Naive thymus-derived CD8-positive, alpha-beta T cell (primary cell): ENCODE results near the gene NKX1-2. TPM values are rescaled to one million over a fixed set of nuclear protein-coding genes. Genes with fewer than 3 reads are reported as not detected.
A peak's percentile ranks its signal among the peaks of the same experiment; 100 is the strongest.

Source experiments
- ATAC-seq, 2 donors: fragments of 150-1000 bp; cut with Tn5 transposase in 1 of 2; sonication (Bioruptor Pico), chemical (Tn5 transposase) in 1 of 2; 1 replicate in 1 of 2; 2 replicates in 1 of 2; pipeline ENCODE4 v1.10.0; 2021; ENCODE audit warnings: mild to moderate bottlenecking in 2 of 2, moderate library complexity in 2 of 2
- POLR2A ChIA-PET: fragments of 350-600 bp; sonication (Branson Sonifier 250); formaldehyde crosslinking; loops from one replicate; lab custom pipeline; 2021; ENCODE audit warnings: antibody characterized with exemption; lab: Charles Lee
- DNase-seq, 10 donors: peaks; one replicate each; pipeline versions ENCODE4 v3.0.0 to v3.0.0-alpha.2; 2020 to 2022
- H3K27ac Mint-ChIP-seq, 10 donors: one replicate each; pipeline ENCODE4 v1.8.0; 2020 to 2022; ENCODE audit warnings: mild to moderate bottlenecking in 10 of 10, mixed read lengths in 10 of 10, moderate library complexity in 4 of 10, inconsistent platforms in 1 of 10
- H3K27me3 Mint-ChIP-seq, 5 donors: one replicate each; pipeline ENCODE4 v1.8.0; 2021 to 2022; ENCODE audit warnings: mixed read lengths in 5 of 5
- H3K36me3 Mint-ChIP-seq, 3 donors: one replicate each; pipeline ENCODE4 v1.8.0; 2020 to 2022; ENCODE audit warnings: mixed read lengths in 3 of 3, mild to moderate bottlenecking in 2 of 3, inconsistent platforms in 1 of 3
- H3K4me1 Mint-ChIP-seq, 4 donors: one replicate each; pipeline ENCODE4 v1.8.0; 2021 to 2022; ENCODE audit warnings: mixed read lengths in 4 of 4
- H3K4me3 Mint-ChIP-seq, 10 donors: one replicate each; pipeline ENCODE4 v1.8.0; 2020 to 2022; ENCODE audit warnings: mild to moderate bottlenecking in 10 of 10, mixed read lengths in 10 of 10, moderate library complexity in 6 of 10, inconsistent platforms in 1 of 10
- H3K9me3 Mint-ChIP-seq, 9 donors: one replicate each; pipeline ENCODE4 v1.8.0; 2020 to 2022; ENCODE audit warnings: mixed read lengths in 9 of 9, mild to moderate bottlenecking in 3 of 9, inconsistent platforms in 1 of 9, moderate library complexity in 1 of 9
- polyA plus RNA-seq, 3 donors: library from polyadenylated mRNA; unstranded; fragments of 300-500 nt; fragmentation: Illumina TruSeq; gene quantifications; one replicate each; pipeline ENCODE4 v1.2.3, GENCODE V29; 2021
- total RNA-seq, 8 experiments: library from RNA in 2 of 8; stranded (reverse) in 2 of 8; gene quantifications; one replicate each; pipeline ENCODE4 v1.2.3 and lab custom pipeline; 2021 to 2026

NKX1-2 gene
- total RNA-seq (not detected), polyA plus RNA-seq (not detected), total RNA-seq (lab: John Stamatoyannopoulos, UW) (0 to 0.09 (median 0) reads per million in 6 experiments)

GRCh38 chr10:124450012-124450782 is at the start of gene NKX1-2:
TSS of gene NKX1-2 (minus strand) at chr10:124450035. CDS start at chr10:124449943, 92 bp downstream.
- H3K27ac Mint-ChIP-seq: peak within 1 kb of the TSS in 1 of 10 donors; percentile 44
- peaks cover 0 to 1% (median 0%) of the 10 kb centered on the region in 3 donors for H3K36me3 Mint-ChIP-seq

DNA sequence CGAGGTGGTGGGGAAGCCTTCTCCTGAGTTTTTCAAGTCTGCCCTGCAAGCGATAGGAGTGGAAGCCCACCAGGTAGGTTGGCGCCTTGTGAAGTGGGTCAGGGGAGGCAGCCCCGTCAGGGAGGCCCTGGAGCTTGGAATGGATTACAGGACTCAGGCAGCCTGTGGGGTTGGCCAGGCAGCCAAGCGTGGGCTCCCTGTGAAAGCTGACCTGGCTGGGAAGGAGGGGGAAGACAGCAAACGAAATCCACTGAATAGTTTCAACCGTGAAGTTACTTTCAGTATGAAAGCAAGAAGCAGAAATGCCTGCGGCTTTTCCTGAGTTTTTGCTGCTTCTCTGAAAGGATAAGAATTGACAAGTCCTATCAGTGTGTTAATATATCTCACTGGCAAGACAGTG is 48.2 kb upstream of the NKX1-2 start:
- H3K27ac Mint-ChIP-seq: no peak overlapping the region

More at GRCh38 chr10:124450012-124450782, at the start of gene NKX1-2:
- DNase-seq: no peak
- Mint-ChIP-seq H3K4me1 (peaks cover 13 to 24% (median 18%) of the 10 kb centered on the region in 4 donors), H3K4me3 (peak within 1 kb of the TSS in 9 of 10 donors; percentile 38 to 83 (median 58)), H3K27me3 (peaks cover 41 to 96% (median 74%) of the 10 kb centered on the region in 5 donors), H3K9me3 (peaks cover 0 to 2% (median 0%) of the 10 kb centered on the region in 9 donors)
- ATAC-seq: peak in 1 of 2 donors; percentile 37
- POLR2A ChIA-PET: no interaction called here

DNA sequence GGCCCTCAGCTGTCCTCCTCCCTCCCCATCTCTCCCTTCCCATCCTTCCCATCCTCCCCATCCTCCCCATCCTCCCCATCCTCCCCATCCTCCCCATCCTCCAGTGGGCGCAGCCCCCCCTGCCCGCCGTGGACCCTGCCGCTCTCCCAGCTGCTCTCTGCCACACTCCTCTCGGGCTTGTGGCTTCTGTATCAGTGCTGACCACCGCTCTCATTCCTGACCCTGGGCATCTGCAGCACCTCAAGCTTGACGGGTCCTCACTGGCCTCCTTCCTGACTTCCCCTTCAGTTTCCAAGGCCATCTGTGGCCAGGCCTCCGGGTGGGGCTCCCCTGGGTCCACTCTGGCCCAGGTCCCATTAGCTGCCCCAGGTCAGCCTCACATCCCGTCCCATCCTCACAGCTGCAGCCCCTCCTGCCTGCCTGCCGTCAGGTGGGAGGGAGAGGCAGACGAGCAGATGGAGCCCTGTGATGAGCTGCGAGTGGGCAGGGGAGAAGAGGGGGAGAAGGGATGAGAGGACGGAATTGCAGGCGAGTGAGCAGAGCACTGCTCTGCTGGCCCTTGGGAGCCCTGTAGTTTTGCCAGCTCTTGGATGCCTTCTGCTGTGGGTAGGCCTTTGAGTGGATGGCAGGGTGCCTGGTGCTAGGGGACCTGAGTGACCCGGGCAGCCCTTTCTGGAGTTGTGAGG is 47.5 kb upstream of the NKX1-2 start:
- no peak for DNase-seq
- ATAC-seq: no peak
- POLR2A ChIA-PET: no interaction called here
- peak overlapping the region in 1 of 10 donors; percentile 60 for H3K27ac Mint-ChIP-seq
- no peak overlapping the region for H3K4me3 Mint-ChIP-seq
- H3K27me3 Mint-ChIP-seq: no peaks in the 10 kb centered on the region
- H3K9me3 Mint-ChIP-seq: peaks cover 0 to 12% (median 2%) of the 10 kb centered on the region in 9 donors
- peaks cover 0 to 10% (median 3%) of the 10 kb centered on the region in 4 donors for H3K4me1 Mint-ChIP-seq
- peaks cover 18 to 47% (median 32%) of the 10 kb centered on the region in 3 donors for H3K36me3 Mint-ChIP-seq

More for the DNA sequence above, 48.2 kb upstream of the NKX1-2 start:
- Mint-ChIP-seq H3K4me1 (peaks cover 0 to 10% (median 3%) of the 10 kb centered on the region in 4 donors), H3K9me3 (peaks cover 0 to 12% (median 2%) of the 10 kb centered on the region in 9 donors), H3K36me3 (peaks cover 18 to 46% (median 27%) of the 10 kb centered on the region in 3 donors), H3K27me3 (no peaks in the 10 kb centered on the region), H3K4me3 (peak overlapping the region in 1 of 10 donors; percentile 48)
- ATAC-seq (no peak), DNase-seq (no peak)
- POLR2A ChIA-PET: no interaction called here

DNA sequence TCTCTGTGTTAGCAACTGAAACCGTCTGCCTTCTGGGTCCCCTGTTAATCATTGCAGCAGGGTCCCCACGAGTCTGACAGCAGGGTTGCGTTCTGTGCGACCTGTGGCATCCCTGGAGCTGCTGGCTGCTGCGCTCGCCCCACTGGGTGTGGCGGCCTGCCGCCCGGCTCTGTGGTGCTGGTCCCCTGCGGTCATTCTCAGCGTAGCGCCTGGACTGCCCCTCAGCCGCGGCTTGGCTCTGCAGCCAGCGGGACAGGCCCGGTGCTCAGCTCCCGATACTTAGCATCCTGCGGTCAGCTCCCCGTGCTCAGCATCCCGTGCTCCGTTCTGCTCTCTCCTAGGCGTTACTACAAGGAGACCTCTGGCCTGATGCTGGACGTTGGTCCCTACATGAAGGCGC is 46.8 kb upstream of the NKX1-2 start:
- ATAC-seq (no peak), DNase-seq (no peak)
- Mint-ChIP-seq H3K4me3 (no peak overlapping the region), H3K27ac (no peak overlapping the region), H3K27me3 (no peaks in the 10 kb centered on the region), H3K9me3 (peaks cover 0 to 9% (median 2%) of the 10 kb centered on the region in 9 donors), H3K36me3 (peaks cover 15 to 42% (median 31%) of the 10 kb centered on the region in 3 donors), H3K4me1 (peaks cover 0 to 10% (median 3%) of the 10 kb centered on the region in 4 donors)
- POLR2A ChIA-PET: no interaction called here

GRCh38 chr10:124496150-124496549 is 46.3 kb upstream of the NKX1-2 start:
- Mint-ChIP-seq H3K27ac (peak overlapping the region in 1 of 10 donors; percentile 18), H3K36me3 (peaks cover 13 to 39% (median 28%) of the 10 kb centered on the region in 3 donors), H3K27me3 (no peaks in the 10 kb centered on the region), H3K4me3 (no peak overlapping the region), H3K9me3 (peaks cover 0 to 8% (median 2%) of the 10 kb centered on the region in 9 donors), H3K4me1 (peaks cover 0 to 10% (median 3%) of the 10 kb centered on the region in 4 donors)
- POLR2A ChIA-PET: no interaction called here
- ATAC-seq (no peak), DNase-seq (no peak)

GRCh38 chr10:124495725-124496124 is 45.9 kb upstream of the NKX1-2 start:
- H3K36me3 Mint-ChIP-seq: peaks cover 8 to 35% (median 24%) of the 10 kb centered on the region in 3 donors
- peaks cover 0 to 10% (median 3%) of the 10 kb centered on the region in 4 donors for H3K4me1 Mint-ChIP-seq
- no peaks in the 10 kb centered on the region for H3K27me3 Mint-ChIP-seq
- no peak overlapping the region for H3K4me3 Mint-ChIP-seq
- no peak overlapping the region for H3K27ac Mint-ChIP-seq
- POLR2A ChIA-PET: no interaction called here
- ATAC-seq: no peak
- peaks cover 0 to 4% (median under 1%) of the 10 kb centered on the region in 9 donors for H3K9me3 Mint-ChIP-seq
- no peak for DNase-seq

GRCh38 chr10:124495162-124495561 is 45.3 kb upstream of the NKX1-2 start:
- peaks cover 0 to 10% (median 3%) of the 10 kb centered on the region in 4 donors for H3K4me1 Mint-ChIP-seq
- H3K9me3 Mint-ChIP-seq: peaks cover 0 to 2% (median 0%) of the 10 kb centered on the region in 9 donors
- no peak for DNase-seq
- ATAC-seq: no peak
- peak overlapping the region in 2 of 10 donors; percentile 37 to 89 for H3K27ac Mint-ChIP-seq
- H3K36me3 Mint-ChIP-seq: peaks cover 3 to 32% (median 22%) of the 10 kb centered on the region in 3 donors
- no peak overlapping the region for H3K4me3 Mint-ChIP-seq
- POLR2A ChIA-PET: no interaction called here
- H3K27me3 Mint-ChIP-seq: no peaks in the 10 kb centered on the region

DNA sequence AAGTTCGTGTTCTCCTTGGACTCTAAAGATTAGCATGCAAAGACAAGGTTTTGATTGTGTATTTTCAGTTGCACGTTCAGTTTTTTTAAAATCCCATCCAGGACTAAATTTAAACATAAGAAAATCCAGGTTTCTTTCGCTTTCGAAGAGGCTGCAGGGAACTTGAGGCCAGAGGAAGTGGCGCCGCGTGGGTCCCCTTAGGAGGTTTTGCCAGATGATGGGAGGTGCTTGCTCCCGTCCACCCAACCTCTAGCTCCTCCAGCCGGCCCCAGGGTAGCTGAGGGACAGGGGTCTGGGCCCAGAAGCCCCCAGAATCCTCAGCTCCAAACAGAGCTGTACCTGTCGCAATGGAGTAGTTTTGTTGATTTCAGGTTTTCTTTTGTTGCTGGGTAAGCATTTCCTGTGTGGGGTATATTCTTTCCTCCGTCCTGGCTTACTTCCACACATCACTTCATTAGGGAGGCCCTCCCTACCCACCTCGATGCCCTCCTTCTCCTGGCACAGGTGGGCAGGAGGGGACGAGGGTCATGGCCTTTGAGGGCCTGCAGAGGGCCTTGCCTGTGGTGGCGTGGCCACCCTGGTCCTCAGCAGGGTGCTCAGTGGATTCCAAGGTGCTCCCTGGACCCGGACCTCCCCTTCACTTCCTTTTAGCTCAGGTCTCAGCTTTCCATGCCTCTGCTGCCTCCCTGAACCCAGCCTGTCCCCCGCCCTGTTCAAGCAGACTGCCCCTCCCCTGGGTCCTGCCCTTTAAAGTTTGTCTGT is 44.4 kb upstream of the NKX1-2 start:
- no peak for DNase-seq
- Mint-ChIP-seq H3K4me3 (peak overlapping the region; percentile 18 to 86 (median 70)), H3K27me3 (no peaks in the 10 kb centered on the region), H3K9me3 (no peaks in the 10 kb centered on the region), H3K36me3 (peaks cover 0 to 29% (median 16%) of the 10 kb centered on the region in 3 donors), H3K4me1 (peaks cover 0 to 10% (median 3%) of the 10 kb centered on the region in 4 donors), H3K27ac (peak overlapping the region in 9 of 10 donors; percentile 6 to 89 (median 57))
- ATAC-seq: peak; percentile 33 to 38
- POLR2A ChIA-PET: interaction anchor here (0.6 kb wide), 1 partner anchor 9 kb away, joined by 3 read pairs; no protein-coding TSS in a partner anchor

- H3K4me3 Mint-ChIP-seq: peak overlapping the region in 3 of 10 donors; percentile 14 to 81 (median 28)
- POLR2A ChIA-PET: no interaction called here
- no peaks in the 10 kb centered on the region for H3K27me3 Mint-ChIP-seq
- peaks cover 0 to 10% (median 3%) of the 10 kb centered on the region in 4 donors for H3K4me1 Mint-ChIP-seq
- peaks cover 0 to 30% (median 22%) of the 10 kb centered on the region in 3 donors for H3K36me3 Mint-ChIP-seq
- ATAC-seq (no peak), DNase-seq (no peak)
- no peaks in the 10 kb centered on the region for H3K9me3 Mint-ChIP-seq
- peak overlapping the region in 4 of 10 donors; percentile 29 to 89 (median 46) for H3K27ac Mint-ChIP-seq
Measured at GRCh38 chr10:124493214-124493882, 43.5 kb upstream of the NKX1-2 start.

DNA sequence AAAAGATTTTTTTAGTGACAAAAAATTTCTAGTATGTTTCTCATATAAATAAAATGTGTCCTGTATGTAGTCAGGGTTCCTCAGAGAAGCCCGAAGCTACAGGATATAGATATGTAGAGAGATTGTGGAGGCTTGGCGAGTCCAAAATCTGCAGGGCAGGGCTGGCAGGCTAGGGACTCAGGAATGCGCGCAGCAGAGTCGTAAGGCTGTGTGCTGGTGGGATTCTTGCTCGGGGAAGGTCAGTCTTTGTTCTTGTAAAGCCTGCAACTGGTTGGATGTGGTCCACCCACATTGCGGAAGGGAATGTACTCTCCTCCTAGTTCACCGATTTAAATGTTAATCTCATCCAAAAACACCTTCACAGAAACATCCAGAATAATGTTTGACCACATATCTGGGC is 42.4 kb upstream of the NKX1-2 start:
- Mint-ChIP-seq H3K4me1 (peaks cover 0 to 10% (median 3%) of the 10 kb centered on the region in 4 donors), H3K9me3 (no peaks in the 10 kb centered on the region), H3K36me3 (peaks cover 0 to 31% (median 18%) of the 10 kb centered on the region in 3 donors), H3K27ac (peak overlapping the region in 1 of 10 donors; percentile 28), H3K4me3 (no peak overlapping the region), H3K27me3 (no peaks in the 10 kb centered on the region)
- DNase-seq (no peak), ATAC-seq (no peak)
- POLR2A ChIA-PET: no interaction called here

DNA sequence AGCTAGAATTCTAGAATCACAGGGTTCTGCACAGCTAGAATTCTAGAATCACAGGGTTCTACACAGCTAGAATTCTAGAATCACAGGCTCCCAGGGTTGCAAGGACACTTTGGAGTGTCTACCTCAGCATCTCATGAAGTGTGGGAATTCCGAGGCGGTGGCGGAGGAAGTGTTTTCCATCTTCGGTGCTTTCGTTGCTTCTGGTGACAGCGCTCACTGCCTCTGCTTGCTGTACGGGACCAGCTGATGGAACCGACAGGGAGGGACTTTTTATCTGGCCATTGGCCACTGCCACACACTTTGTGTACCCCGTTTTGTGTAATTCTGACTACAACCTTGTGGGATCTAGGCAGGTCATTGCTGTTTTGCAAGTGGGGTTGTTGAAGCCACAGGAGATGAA is 41.3 kb upstream of the NKX1-2 start:
- Mint-ChIP-seq H3K4me1 (peaks cover 0 to 10% (median 3%) of the 10 kb centered on the region in 4 donors), H3K27me3 (no peaks in the 10 kb centered on the region), H3K36me3 (peaks cover 3 to 36% (median 24%) of the 10 kb centered on the region in 3 donors), H3K4me3 (no peak overlapping the region), H3K27ac (no peak overlapping the region), H3K9me3 (peaks cover 0 to 5% (median 0%) of the 10 kb centered on the region in 9 donors)
- DNase-seq: no peak
- no peak for ATAC-seq
- POLR2A ChIA-PET: interaction anchor here (0.6 kb wide), 1 partner anchor 289 kb away, joined by 3 read pairs; no protein-coding TSS in a partner anchor
